PC-9 (cell line): ENCODE measurements around the gene FSTL1.

Experiments used
- CTCF ChIP-seq: fragments of 200-600 bp; sonication (generic); conservative IDR thresholded peaks from 2 replicates; pipeline ENCODE4 v1.6.1; 2017; ENCODE audit warnings: mixed run types, antibody characterized with exemption, mild to moderate bottlenecking, moderate library complexity
- EZH2 ChIP-seq: fragments of 200-600 bp; sonication (generic); IDR thresholded peaks from 2 replicates; pipeline ENCODE4 v1.8.0; 2017; ENCODE audit warnings: antibody characterized with exemption, low read depth

GRCh38 chr3:120435621-120436020, 15.2 kb downstream of the FSTL1 start:
- TF ChIP-seq CTCF = no peak
- TF ChIP-seq EZH2 = no peak
